22Rv1 (cell line): ENCODE results near the gene NEDD4L.

ENCODE experiments used
- CTCF ChIP-seq: fragments of 450-650 bp; IDR thresholded peaks from 2 replicates; pipeline ENCODE4 v1.5.1; 2017; ENCODE audit warnings: mild to moderate bottlenecking
- ZFX ChIP-seq: fragments of 450-650 bp; IDR thresholded peaks from 2 replicates; pipeline ENCODE4 v1.6.1; 2017; ENCODE audit warnings: antibody characterized with exemption, borderline replicate concordance

DNA sequence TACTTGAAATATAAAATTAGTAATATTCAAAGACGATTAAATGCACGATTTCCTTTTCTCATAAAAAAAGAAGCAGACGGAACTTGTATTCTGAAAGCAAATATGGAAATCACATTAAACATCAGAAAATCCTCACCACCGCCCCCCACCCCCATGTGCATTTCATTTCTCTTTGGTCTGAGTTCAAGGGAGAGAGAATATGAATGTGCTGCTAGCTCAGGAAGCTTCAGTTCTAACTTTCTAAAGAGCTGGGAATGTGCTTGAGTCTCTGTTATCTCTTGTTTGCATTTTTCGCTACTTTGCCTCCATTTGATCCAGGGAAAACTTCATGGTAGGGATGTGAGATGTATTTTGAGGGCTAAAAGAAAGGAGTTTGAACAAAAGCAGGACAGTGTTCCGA, 143.6 kb downstream of the NEDD4L start:
- no peak for TF ChIP-seq CTCF
- no peak for TF ChIP-seq ZFX
